Effector memory CD4-positive, alpha-beta T cell (primary cell): ENCODE measurements around the gene IGFBP7.

Experiments used
- DNase-seq, 3 donors: peaks; one replicate each; pipeline ENCODE4 v3.0.0-alpha.2; 2020
- H3K27ac ChIP-seq: 2 replicates; pipeline ENCODE4 v1.7.0; 2013; ENCODE audit warnings: mild to moderate bottlenecking, low read length, moderate library complexity; ENCODE audit not compliant: insufficient read depth, poor library complexity, severe bottlenecking
- H3K27me3 ChIP-seq: replicated peaks from 2 replicates; pipeline ENCODE4 v1.7.0; 2013; ENCODE audit warnings: mild to moderate bottlenecking, low read length; ENCODE audit not compliant: insufficient read depth, control insufficient read depth, poor library complexity, severe bottlenecking
- H3K36me3 ChIP-seq: 2 replicates; pipeline ENCODE4 v1.7.0; 2013; ENCODE audit warnings: mild to moderate bottlenecking, low read length, moderate library complexity; ENCODE audit not compliant: control insufficient read depth, insufficient read depth
- H3K4me1 ChIP-seq: 2 replicates; pipeline ENCODE4 v1.7.0; 2013; ENCODE audit warnings: low read length, mild to moderate bottlenecking; ENCODE audit not compliant: control insufficient read depth, insufficient read depth, poor library complexity, severe bottlenecking
- H3K4me3 ChIP-seq: 2 replicates; pipeline ENCODE4 v1.7.0; 2013; ENCODE audit warnings: low read length, low read depth, mild to moderate bottlenecking; ENCODE audit not compliant: insufficient read depth, poor library complexity, severe bottlenecking
- H3K9me3 ChIP-seq: 2 replicates; pipeline ENCODE4 v1.7.0; 2013; ENCODE audit warnings: mild to moderate bottlenecking, low read length, moderate library complexity; ENCODE audit not compliant: control insufficient read depth

Gene IGFBP7

GRCh38 chr4:57086031-57086723 lies 24.0 kb downstream of the IGFBP7 start:
- Histone ChIP-seq H3K4me3 (no peak overlapping the region), H3K9me3 (no peaks in the 10 kb centered on the region), H3K27ac (no peak overlapping the region), H3K36me3 (no peaks in the 10 kb centered on the region), H3K4me1 (no peaks in the 10 kb centered on the region), H3K27me3 (no peaks in the 10 kb centered on the region)
- no peak for DNase-seq

GRCh38 chr4:57085278-57085677 lies 24.9 kb downstream of the IGFBP7 start:
- Histone ChIP-seq H3K9me3 (no peaks in the 10 kb centered on the region), H3K27ac (no peak overlapping the region), H3K4me1 (no peaks in the 10 kb centered on the region), H3K4me3 (no peak overlapping the region), H3K36me3 (no peaks in the 10 kb centered on the region), H3K27me3 (no peaks in the 10 kb centered on the region)
- no peak for DNase-seq

- H3K27me3 ChIP-seq, result no peaks in the 10 kb centered on the region
- no peaks in the 10 kb centered on the region for H3K9me3 ChIP-seq
- no peak overlapping the region for H3K27ac ChIP-seq
- H3K4me1 ChIP-seq, result no peaks in the 10 kb centered on the region
- no peaks in the 10 kb centered on the region for H3K36me3 ChIP-seq
- DNase-seq, result no peak
- no peak overlapping the region for H3K4me3 ChIP-seq
Observed at GRCh38 chr4:57084360-57084759, 25.8 kb downstream of the IGFBP7 start.

GRCh38 chr4:57083090-57083489 lies 27.1 kb downstream of the IGFBP7 start:
- no peaks in the 10 kb centered on the region for H3K27me3 ChIP-seq
- no peaks in the 10 kb centered on the region for H3K36me3 ChIP-seq
- no peaks in the 10 kb centered on the region for H3K4me1 ChIP-seq
- no peaks in the 10 kb centered on the region for H3K9me3 ChIP-seq
- no peak for DNase-seq
- H3K27ac ChIP-seq, result no peak overlapping the region
- no peak overlapping the region for H3K4me3 ChIP-seq

GRCh38 chr4:57081651-57082621 lies 28.2 kb downstream of the IGFBP7 start:
- Histone ChIP-seq H3K27ac (no peak overlapping the region), H3K4me1 (no peaks in the 10 kb centered on the region), H3K27me3 (no peaks in the 10 kb centered on the region), H3K4me3 (no peak overlapping the region), H3K36me3 (no peaks in the 10 kb centered on the region), H3K9me3 (no peaks in the 10 kb centered on the region)
- no peak for DNase-seq

- DNase-seq, result no peak
- Histone ChIP-seq H3K4me1 (no peaks in the 10 kb centered on the region), H3K36me3 (no peaks in the 10 kb centered on the region), H3K27ac (no peak overlapping the region), H3K4me3 (no peak overlapping the region), H3K27me3 (no peaks in the 10 kb centered on the region), H3K9me3 (no peaks in the 10 kb centered on the region)
Observed at GRCh38 chr4:57080781-57081650, 29.2 kb downstream of the IGFBP7 start.

- Histone ChIP-seq H3K4me3 (no peak overlapping the region), H3K4me1 (no peaks in the 10 kb centered on the region), H3K36me3 (no peaks in the 10 kb centered on the region), H3K27ac (no peak overlapping the region), H3K27me3 (no peaks in the 10 kb centered on the region), H3K9me3 (no peaks in the 10 kb centered on the region)
- DNase-seq, result no peak
Observed at GRCh38 chr4:57078685-57079521, 31.3 kb downstream of the IGFBP7 start.

- Histone ChIP-seq H3K36me3 (no peaks in the 10 kb centered on the region), H3K27me3 (no peaks in the 10 kb centered on the region), H3K4me3 (no peak overlapping the region), H3K9me3 (no peaks in the 10 kb centered on the region), H3K27ac (no peak overlapping the region), H3K4me1 (no peaks in the 10 kb centered on the region)
- no peak for DNase-seq
Observed at GRCh38 chr4:57077550-57078343, 32.4 kb downstream of the IGFBP7 start.
